Naive thymus-derived CD4-positive, alpha-beta T cell (primary cell): ENCODE data around the gene POLR2J. TPM values are rescaled to one million over a fixed set of nuclear protein-coding genes. Genes with fewer than 3 reads are reported as not detected.

Experiments
- ATAC-seq: fragments of 150-1000 bp; cut with Tn5 transposase; 2 replicates; pipeline ENCODE4 v1.10.0; 2021; ENCODE audit warnings: mild to moderate bottlenecking, moderate library complexity
- CTCF ChIA-PET: fragments of 350-600 bp; sonication (Branson Sonifier 250); formaldehyde crosslinking; loops from one replicate; lab custom pipeline; 2021; ENCODE audit warnings: antibody characterized with exemption; lab: Charles Lee
- POLR2A ChIA-PET: fragments of 350-600 bp; sonication (Branson Sonifier 250); formaldehyde crosslinking; loops from one replicate; lab custom pipeline; 2021; ENCODE audit warnings: antibody characterized with exemption, inconsistent platforms; lab: Charles Lee
- DNase-seq, 9 donors: peaks; one replicate each; pipeline versions ENCODE4 v3.0.0 to v3.0.0-alpha.2; 2020 to 2022; ENCODE audit warnings: mixed read lengths in 1 of 9
- H3K27ac ChIP-seq: one replicate; pipeline ENCODE4 v1.7.0; 2013; ENCODE audit warnings: mild to moderate bottlenecking, low read depth, low read length, moderate library complexity
- H3K27me3 ChIP-seq, 2 donors: one replicate each; pipeline ENCODE4 v1.7.0; 2013; ENCODE audit warnings: low read length in 2 of 2, mild to moderate bottlenecking in 2 of 2, moderate library complexity in 2 of 2; ENCODE audit not compliant: control insufficient read depth in 2 of 2, insufficient read depth in 2 of 2
- H3K36me3 ChIP-seq, 3 experiments: 1 replicate in 2 of 3; 2 replicates in 1 of 3; pipeline ENCODE4 v1.7.0; 2013; ENCODE audit warnings: low read length in 3 of 3, mild to moderate bottlenecking in 3 of 3, moderate library complexity in 1 of 3; ENCODE audit not compliant: insufficient read depth in 3 of 3, control insufficient read depth in 2 of 3
- H3K4me1 ChIP-seq, 2 donors: one replicate each; pipeline ENCODE4 v1.7.0; 2013; ENCODE audit warnings: low read length in 2 of 2, mild to moderate bottlenecking in 2 of 2, moderate library complexity in 1 of 2; ENCODE audit not compliant: control insufficient read depth in 2 of 2, insufficient read depth in 2 of 2
- H3K4me3 ChIP-seq: 2 replicates; pipeline ENCODE4 v1.7.0; 2013; ENCODE audit warnings: mild to moderate bottlenecking, low read length
- H3K9me3 ChIP-seq, 3 experiments: 1 replicate in 2 of 3; 2 replicates in 1 of 3; pipeline ENCODE4 v1.7.0; 2013; ENCODE audit warnings: low read length in 3 of 3; ENCODE audit not compliant: control insufficient read depth in 2 of 3
- H3K27ac Mint-ChIP-seq, 9 donors: one replicate each; pipeline ENCODE4 v1.8.0; 2020 to 2022; ENCODE audit warnings: mixed read lengths in 9 of 9, mild to moderate bottlenecking in 8 of 9, moderate library complexity in 5 of 9, inconsistent platforms in 2 of 9
- H3K27me3 Mint-ChIP-seq, 5 donors: one replicate each; pipeline ENCODE4 v1.8.0; 2021 to 2022; ENCODE audit warnings: mixed read lengths in 5 of 5, mild to moderate bottlenecking in 1 of 5
- H3K36me3 Mint-ChIP-seq, 5 donors: one replicate each; pipeline ENCODE4 v1.8.0; 2020 to 2022; ENCODE audit warnings: mixed read lengths in 5 of 5, mild to moderate bottlenecking in 3 of 5, inconsistent platforms in 1 of 5
- H3K4me1 Mint-ChIP-seq, 7 donors: one replicate each; pipeline ENCODE4 v1.8.0; 2020 to 2022; ENCODE audit warnings: mixed read lengths in 7 of 7, mild to moderate bottlenecking in 3 of 7, inconsistent platforms in 1 of 7
- H3K4me3 Mint-ChIP-seq, 10 donors: one replicate each; pipeline ENCODE4 v1.8.0; 2020 to 2022; ENCODE audit warnings: mild to moderate bottlenecking in 10 of 10, mixed read lengths in 10 of 10, moderate library complexity in 6 of 10, inconsistent platforms in 2 of 10
- H3K9me3 Mint-ChIP-seq, 11 donors: one replicate each; pipeline ENCODE4 v1.8.0; 2020 to 2022; ENCODE audit warnings: mixed read lengths in 11 of 11, mild to moderate bottlenecking in 4 of 11, inconsistent platforms in 1 of 11, moderate library complexity in 1 of 11
- intact Hi-C, 2 donors: fragments of 100-400 bp; cut with micrococcal nuclease; formaldehyde crosslinking; loops; one replicate each; pipeline ENCODE4 v1.15.1; 2023
- polyA plus RNA-seq, 2 donors: library from polyadenylated mRNA; unstranded; fragments of 300-500 nt; fragmentation: Illumina TruSeq; gene quantifications; one replicate each; pipeline ENCODE4 v1.2.3, GENCODE V29; 2021
- total RNA-seq, 6 experiments: library from RNA in 5 of 6; stranded (reverse) in 5 of 6; gene quantifications; 1 replicate in 5 of 6; 2 replicates in 1 of 6; pipeline ENCODE4 v1.2.3 and lab custom pipeline; 2021 to 2026

The POLR2J gene
- total and polyA plus RNA-seq, 7 experiments from 2014 or later: 36.9 to 109 (median 43.3) TPM

GRCh38 chr7:102433219-102434038, 45.3 kb downstream of the POLR2J start, which contains the start of gene ORAI2:
ORAI2 (plus strand) TSS chr7:102433575; CDS start chr7:102438957, 5,382 bp downstream.
- H3K36me3 Mint-ChIP-seq: peaks cover 0 to 22% (median 0%) of the 10 kb centered on the region in 5 donors
- H3K4me3 Mint-ChIP-seq: peak within 1 kb of the TSS; percentile 76 to 91 (median 88)
- POLR2A ChIA-PET: interaction anchor here (1.0 to 20.5 kb wide), 5 partner anchors 18 to 33 kb away, joined by 4 to 510 read pairs (median 8); partner anchors contain the start of genes ALKBH4 and LRWD1
- DNase-seq (peak; percentile 72 to 94 (median 81)), ATAC-seq (peak; percentile 86)
- H3K27me3 Mint-ChIP-seq: no peaks in the 10 kb centered on the region
- Histone ChIP-seq H3K27me3 (no peaks in the 10 kb centered on the region), H3K4me1 (peaks cover 34 to 55% of the 10 kb centered on the region in 2 donors), H3K4me3 (peak within 1 kb of the TSS; percentile 59), H3K27ac (peak within 1 kb of the TSS; percentile 96), H3K36me3 (peaks cover 0 to 4% (median 0%) of the 10 kb centered on the region in 3 experiments), H3K9me3 (no peaks in the 10 kb centered on the region)
- peaks cover 0 to 2% (median 0%) of the 10 kb centered on the region in 11 donors for H3K9me3 Mint-ChIP-seq
- H3K27ac Mint-ChIP-seq: peak within 1 kb of the TSS; percentile 97 to 100 (median 99)
- CTCF ChIA-PET: interaction anchor here (0.6 to 4.6 kb wide), 6 partner anchors 18 to 36 kb away, joined by 3 to 20 read pairs (median 8); no protein-coding TSS in a partner anchor
- intact Hi-C loops: loop anchor here (1.0 to 2.0 kb wide), 4 partner anchors 7 to 37 kb away; partner anchors contain the start of genes ALKBH4 (in 2 of the 2), LRWD1 (in 2 of the 2) and PRKRIP1 (in 1 of the 2)
- H3K4me1 Mint-ChIP-seq: peaks cover 38 to 62% (median 49%) of the 10 kb centered on the region in 7 donors

- intact Hi-C loops: loop anchor here in 1 of 2 donors (1.0 to 2.0 kb wide), 4 partner anchors 20 to 36 kb away; partner anchors contain the start of genes ALKBH4, LRWD1 and PRKRIP1
- Mint-ChIP-seq H3K9me3 (peaks cover 0 to 2% (median 0%) of the 10 kb centered on the region in 11 donors), H3K4me1 (peaks cover 38 to 69% (median 54%) of the 10 kb centered on the region in 7 donors), H3K27me3 (no peaks in the 10 kb centered on the region), H3K36me3 (peaks cover 0 to 22% (median 0%) of the 10 kb centered on the region in 5 donors), H3K27ac (peak overlapping the region; percentile 97 to 100 (median 99)), H3K4me3 (peak overlapping the region; percentile 76 to 91 (median 86))
- peak; percentile 28 for ATAC-seq
- ChIA-PET POLR2A (interaction anchor here (1.2 to 20.5 kb wide), 4 partner anchors 17 to 37 kb away, joined by 5 to 510 read pairs (median 8); partner anchors contain the start of genes ALKBH4 and LRWD1), CTCF (interaction anchor here (0.6 to 4.6 kb wide), 7 partner anchors 8 to 35 kb away, joined by 3 to 20 read pairs (median 4); no protein-coding TSS in a partner anchor)
- H3K27me3 ChIP-seq: no peaks in the 10 kb centered on the region
- H3K36me3 ChIP-seq: peaks cover 0 to 4% (median 0%) of the 10 kb centered on the region in 3 experiments
- peak in 2 of 9 donors; percentile 17 to 34 for DNase-seq
- H3K4me1 ChIP-seq: peaks cover 41 to 63% of the 10 kb centered on the region in 2 donors
- peak overlapping the region; percentile 96 for H3K27ac ChIP-seq
- H3K4me3 ChIP-seq: peak overlapping the region; percentile 45
- H3K9me3 ChIP-seq: no peaks in the 10 kb centered on the region
Measured at GRCh38 chr7:102432442-102433218, 46.1 kb downstream of the POLR2J start.

DNA sequence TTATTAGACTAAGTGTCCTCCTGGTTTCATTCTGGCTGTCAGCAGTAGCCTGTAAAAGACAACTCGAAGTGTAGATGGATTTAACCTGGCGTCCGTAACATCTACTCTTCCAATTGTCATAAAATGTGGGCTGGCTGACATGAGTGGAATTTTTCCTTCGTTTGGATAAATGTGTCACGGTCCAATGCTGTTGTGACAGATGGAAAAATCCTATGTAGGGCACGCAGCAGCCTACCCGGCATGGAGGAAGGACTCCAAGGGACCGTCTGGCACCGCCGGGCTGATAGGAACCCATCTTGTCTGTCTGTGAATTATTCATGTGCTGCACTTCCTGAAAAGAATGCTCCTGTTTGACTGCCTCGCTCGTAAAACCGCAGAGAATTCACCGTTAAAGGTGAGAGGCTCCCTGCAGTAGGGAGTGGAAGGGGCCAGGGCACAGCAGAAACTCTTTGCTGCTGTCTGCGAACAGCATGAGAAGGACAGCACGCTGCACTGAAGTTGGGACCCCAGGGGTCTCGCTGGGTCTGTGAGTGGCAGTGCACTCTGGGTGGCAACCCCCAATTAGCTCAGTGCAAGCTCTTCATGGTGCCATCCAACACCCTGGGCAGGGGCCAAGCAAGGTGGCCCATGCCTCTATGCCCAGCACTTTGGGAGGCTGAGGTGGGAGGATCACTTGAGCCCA, 47.0 kb downstream of the POLR2J start:
- Mint-ChIP-seq H3K27me3 (no peaks in the 10 kb centered on the region), H3K9me3 (peaks cover 0 to 2% (median 0%) of the 10 kb centered on the region in 11 donors), H3K4me1 (peaks cover 42 to 77% (median 62%) of the 10 kb centered on the region in 7 donors), H3K36me3 (peaks cover 0 to 24% (median 0%) of the 10 kb centered on the region in 5 donors), H3K4me3 (peak overlapping the region; percentile 76 to 91 (median 86)), H3K27ac (peak overlapping the region; percentile 97 to 100 (median 99))
- Histone ChIP-seq H3K27me3 (no peaks in the 10 kb centered on the region), H3K4me3 (peak overlapping the region; percentile 30), H3K9me3 (no peaks in the 10 kb centered on the region), H3K36me3 (peaks cover 0 to 4% (median 0%) of the 10 kb centered on the region in 3 experiments), H3K27ac (peak overlapping the region; percentile 96), H3K4me1 (peaks cover 49 to 72% of the 10 kb centered on the region in 2 donors)
- intact Hi-C loops: loop anchor here in 1 of 2 donors (1.0 to 2.0 kb wide), 3 partner anchors 19 to 35 kb away; partner anchors contain the start of genes ALKBH4, LRWD1 and PRKRIP1
- ChIA-PET POLR2A (interaction anchor here (1.2 to 20.5 kb wide), 4 partner anchors 16 to 36 kb away, joined by 5 to 510 read pairs (median 8); partner anchors contain the start of genes ALKBH4 and LRWD1), CTCF (interaction anchor here (0.7 to 4.6 kb wide), 6 partner anchors 8 to 28 kb away, joined by 3 to 20 read pairs (median 4); no protein-coding TSS in a partner anchor)
- ATAC-seq (peak; percentile 66), DNase-seq (peak in 8 of 9 donors; percentile 53 to 83 (median 74))

GRCh38 chr7:102429141-102429899, 49.4 kb downstream of the POLR2J start:
- ChIA-PET POLR2A (interaction anchor here (20.5 kb wide), 1 partner anchor 14 kb away, joined by 510 read pairs; no protein-coding TSS in a partner anchor), CTCF (interaction anchor here (1.5 to 4.6 kb wide), 2 partner anchors 17 to 19 kb away, joined by 3 to 20 read pairs; no protein-coding TSS in a partner anchor)
- peaks cover 0 to 13% (median 0%) of the 10 kb centered on the region in 3 experiments for H3K36me3 ChIP-seq
- Mint-ChIP-seq H3K36me3 (peaks cover 0 to 31% (median 7%) of the 10 kb centered on the region in 5 donors), H3K27me3 (no peaks in the 10 kb centered on the region), H3K4me1 (peaks cover 54 to 85% (median 72%) of the 10 kb centered on the region in 7 donors), H3K9me3 (no peaks in the 10 kb centered on the region), H3K4me3 (peak overlapping the region; percentile 27 to 77 (median 64)), H3K27ac (peak overlapping the region; percentile 97 to 100 (median 99))
- intact Hi-C loops: loop anchor here in 1 of 2 donors (5.0 kb wide), 1 partner anchor 67 kb away; no protein-coding TSS in a partner anchor
- no peak overlapping the region for H3K4me3 ChIP-seq
- ATAC-seq (no peak), DNase-seq (no peak)
- no peaks in the 10 kb centered on the region for H3K9me3 ChIP-seq
- H3K27me3 ChIP-seq: no peaks in the 10 kb centered on the region
- peaks cover 65 to 91% of the 10 kb centered on the region in 2 donors for H3K4me1 ChIP-seq
- H3K27ac ChIP-seq: peak overlapping the region; percentile 96

- Mint-ChIP-seq H3K27me3 (no peaks in the 10 kb centered on the region), H3K27ac (peak overlapping the region; percentile 98 to 100 (median 100)), H3K36me3 (peaks cover 0 to 31% (median 7%) of the 10 kb centered on the region in 5 donors), H3K4me1 (peaks cover 55 to 86% (median 70%) of the 10 kb centered on the region in 7 donors), H3K9me3 (no peaks in the 10 kb centered on the region), H3K4me3 (peak overlapping the region; percentile 84 to 96 (median 88))
- no peaks in the 10 kb centered on the region for H3K9me3 ChIP-seq
- intact Hi-C loops: loop anchor here in 1 of 2 donors (2.0 to 5.0 kb wide), 3 partner anchors 30 to 65 kb away; partner anchors contain the start of genes ALKBH4, LRWD1 and PRKRIP1
- DNase-seq (no peak), ATAC-seq (no peak)
- peaks cover 0 to 9% (median 0%) of the 10 kb centered on the region in 3 experiments for H3K36me3 ChIP-seq
- POLR2A ChIA-PET: interaction anchor here (1.0 to 25.3 kb wide), 6 partner anchors 6 to 41 kb away, joined by 3 to 510 read pairs (median 16); partner anchors contain the start of genes ALKBH4, LRWD1 and ORAI2
- CTCF ChIA-PET: interaction anchor here (1.8 to 4.0 kb wide), 2 partner anchors 12 to 23 kb away, joined by 4 to 44 read pairs; no protein-coding TSS in a partner anchor
- H3K4me3 ChIP-seq: peak overlapping the region; percentile 77
- H3K4me1 ChIP-seq: peaks cover 52 to 79% of the 10 kb centered on the region in 2 donors
- no peaks in the 10 kb centered on the region for H3K27me3 ChIP-seq
- peak overlapping the region; percentile 96 for H3K27ac ChIP-seq
Measured at GRCh38 chr7:102427019-102427405, 51.7 kb downstream of the POLR2J start.
